Activated T-cell treated with anti-CD3 and anti-CD28 coated beads, Interleukin-2, amount 50 U/mL, for 4 hours (primary cell): ENCODE data around the gene YARS2. TPM values are rescaled to one million over a fixed set of nuclear protein-coding genes. Genes with fewer than 3 reads are reported as not detected.

ENCODE experiments used
- ATAC-seq, 2 donors: fragments of 200-7000 bp; cut with Tn5 transposase; one replicate each; pipeline ENCODE4 v1.10.0; 2021
- DNase-seq: peaks from one replicate; pipeline ENCODE4 v3.0.0-alpha.2; 2020
- H3K27me3 Mint-ChIP-seq: one replicate; pipeline ENCODE4 v1.8.0; 2021; ENCODE audit warnings: low read depth, mixed read lengths
- H3K36me3 Mint-ChIP-seq: one replicate; pipeline ENCODE4 v1.8.0; 2022; ENCODE audit warnings: mixed read lengths; ENCODE audit not compliant: insufficient read depth
- H3K4me1 Mint-ChIP-seq: one replicate; pipeline ENCODE4 v1.8.0; 2021; ENCODE audit warnings: low read depth, mixed read lengths
- H3K4me3 Mint-ChIP-seq: one replicate; pipeline ENCODE4 v1.8.0; 2021; ENCODE audit warnings: mild to moderate bottlenecking, moderate library complexity, mixed read lengths
- H3K9me3 Mint-ChIP-seq: one replicate; pipeline ENCODE4 v1.8.0; 2021; ENCODE audit warnings: mixed read lengths
- total RNA-seq, 3 donors: library from RNA; stranded (reverse); gene quantifications; one replicate each; pipeline ENCODE4 v1.2.1, GENCODE V29; 2021

The YARS2 gene
- total RNA-seq, 3 donors from 2014 or later: 27.5 to 33.6 (median 30.2) TPM

GRCh38 chr12:32768518-32768917 lies 12.8 kb upstream of the YARS2 start:
- no peaks in the 10 kb centered on the region for H3K36me3 Mint-ChIP-seq
- H3K4me1 Mint-ChIP-seq: no peaks in the 10 kb centered on the region
- no peak overlapping the region for H3K4me3 Mint-ChIP-seq
- H3K9me3 Mint-ChIP-seq: no peaks in the 10 kb centered on the region
- ATAC-seq (no peak), DNase-seq (no peak)
- peaks cover 26% of the 10 kb centered on the region for H3K27me3 Mint-ChIP-seq

DNA sequence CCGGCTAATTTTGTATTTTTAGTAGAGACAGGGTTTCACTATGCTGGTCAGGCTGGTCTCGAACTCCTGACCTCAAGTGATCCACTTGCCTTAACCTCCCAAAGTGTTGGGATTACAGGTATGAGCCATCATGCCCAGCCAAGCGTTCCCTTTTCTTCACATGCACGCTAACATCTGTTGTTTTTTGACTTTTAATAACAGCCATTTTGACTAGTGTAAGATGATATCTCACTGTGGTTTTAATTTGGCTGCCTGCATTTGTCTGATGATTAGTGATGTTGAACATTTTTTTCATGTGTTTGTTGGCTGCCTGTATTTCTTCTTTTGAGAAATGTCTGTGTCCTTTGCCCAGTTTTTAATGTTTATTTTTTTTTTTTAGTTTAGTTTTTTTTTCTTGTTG lies 10.2 kb upstream of the YARS2 start:
- Mint-ChIP-seq H3K9me3 (no peaks in the 10 kb centered on the region), H3K4me1 (no peaks in the 10 kb centered on the region), H3K27me3 (peaks cover 28% of the 10 kb centered on the region), H3K36me3 (no peaks in the 10 kb centered on the region), H3K4me3 (no peak overlapping the region)
- no peak for DNase-seq
- ATAC-seq: no peak

GRCh38 chr12:32761716-32762115 lies 6.0 kb upstream of the YARS2 start:
- DNase-seq: no peak

DNA sequence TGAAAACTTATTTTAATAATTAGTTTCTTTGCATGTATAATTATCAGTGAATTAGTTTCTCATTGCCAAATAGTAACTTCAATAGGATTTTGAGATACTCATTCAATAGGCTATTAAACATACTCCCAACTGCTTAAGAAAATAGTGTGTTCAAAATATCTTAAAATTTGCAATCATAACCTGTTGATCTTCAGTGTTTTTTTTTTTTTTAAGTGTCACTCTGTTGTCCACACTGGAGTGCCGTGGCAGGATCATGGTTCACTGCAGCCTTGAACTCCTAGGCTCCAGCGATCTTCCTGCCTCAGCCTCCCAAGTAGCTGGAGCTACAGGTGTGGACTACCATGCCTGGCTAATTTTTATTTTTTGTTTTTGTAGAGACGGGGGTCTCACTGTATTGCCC lies 1.5 kb upstream of the YARS2 start:
- Mint-ChIP-seq H3K4me1 (peaks cover 16% of the 10 kb centered on the region), H3K36me3 (peaks cover 12% of the 10 kb centered on the region), H3K4me3 (no peak overlapping the region), H3K27me3 (peaks cover 2% of the 10 kb centered on the region), H3K9me3 (no peaks in the 10 kb centered on the region)
- no peak for ATAC-seq
- no peak for DNase-seq

More at GRCh38 chr12:32761716-32762115, 6.0 kb upstream of the YARS2 start:
- H3K4me1 Mint-ChIP-seq: no peaks in the 10 kb centered on the region
- ATAC-seq: no peak
- no peak overlapping the region for H3K4me3 Mint-ChIP-seq
- H3K27me3 Mint-ChIP-seq: peaks cover 11% of the 10 kb centered on the region
- H3K36me3 Mint-ChIP-seq: no peaks in the 10 kb centered on the region
- H3K9me3 Mint-ChIP-seq: no peaks in the 10 kb centered on the region

GRCh38 chr12:32756476-32757066 lies 874 bp upstream of the YARS2 start:
- H3K4me3 Mint-ChIP-seq: peak overlapping the region; percentile 94
- peaks cover 16% of the 10 kb centered on the region for H3K4me1 Mint-ChIP-seq
- H3K9me3 Mint-ChIP-seq: no peaks in the 10 kb centered on the region
- no peak for ATAC-seq
- H3K36me3 Mint-ChIP-seq: peaks cover 16% of the 10 kb centered on the region
- H3K27me3 Mint-ChIP-seq: no peaks in the 10 kb centered on the region
- DNase-seq: no peak

DNA sequence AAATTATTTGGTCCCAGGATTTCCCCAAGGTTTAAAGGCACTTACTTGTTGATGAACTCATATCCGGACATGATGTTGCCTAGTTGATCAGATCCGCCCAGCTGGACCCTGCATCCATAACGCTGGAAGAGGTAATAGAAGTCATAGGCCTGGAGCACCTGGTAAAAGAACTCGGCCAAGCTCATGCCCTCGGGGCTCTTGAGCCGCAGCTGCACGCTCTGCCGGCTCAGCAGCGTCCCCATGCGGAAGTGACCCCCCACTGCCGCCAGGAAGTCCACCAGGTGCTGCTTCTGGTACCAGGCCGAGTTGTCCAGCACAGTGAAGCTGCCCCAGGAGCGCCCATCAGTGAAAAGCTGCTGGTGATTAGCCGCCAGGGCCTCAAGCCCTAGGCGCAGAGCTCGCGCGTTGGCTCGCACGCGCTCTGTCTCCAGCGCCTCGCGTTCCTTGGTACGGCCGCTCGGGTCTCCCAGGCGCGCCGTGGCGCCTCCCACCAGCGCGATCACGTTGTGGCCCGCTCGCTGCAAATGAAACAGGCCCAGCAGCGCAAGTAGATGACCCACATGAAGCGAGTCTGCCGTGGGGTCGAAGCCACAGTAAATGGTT lies 545 bp downstream of the YARS2 start:
- DNase-seq (peak; percentile 50), ATAC-seq (peak; percentile 70 to 74)
- Mint-ChIP-seq H3K9me3 (no peaks in the 10 kb centered on the region), H3K36me3 (peaks cover 21% of the 10 kb centered on the region), H3K4me3 (peak overlapping the region; percentile 94), H3K4me1 (peaks cover 16% of the 10 kb centered on the region), H3K27me3 (no peaks in the 10 kb centered on the region)

- Mint-ChIP-seq H3K36me3 (peaks cover 25% of the 10 kb centered on the region), H3K4me1 (peaks cover 16% of the 10 kb centered on the region)
- DNase-seq: no peak
Measured at GRCh38 chr12:32754111-32754510, 1.6 kb downstream of the YARS2 start.

GRCh38 chr12:32753605-32754004 lies 2.1 kb downstream of the YARS2 start:
- peaks cover 25% of the 10 kb centered on the region for H3K36me3 Mint-ChIP-seq
- no peaks in the 10 kb centered on the region for H3K27me3 Mint-ChIP-seq
- H3K4me3 Mint-ChIP-seq: peak overlapping the region; percentile 94
- peaks cover 16% of the 10 kb centered on the region for H3K4me1 Mint-ChIP-seq
- no peak for DNase-seq
- no peaks in the 10 kb centered on the region for H3K9me3 Mint-ChIP-seq
- no peak for ATAC-seq

More at GRCh38 chr12:32754111-32754510, 1.6 kb downstream of the YARS2 start:
- Mint-ChIP-seq H3K9me3 (no peaks in the 10 kb centered on the region), H3K27me3 (no peaks in the 10 kb centered on the region), H3K4me3 (peak overlapping the region; percentile 94)
- no peak for ATAC-seq

- Mint-ChIP-seq H3K4me1 (peaks cover 6% of the 10 kb centered on the region), H3K4me3 (no peak overlapping the region), H3K9me3 (no peaks in the 10 kb centered on the region), H3K27me3 (no peaks in the 10 kb centered on the region), H3K36me3 (peaks cover 37% of the 10 kb centered on the region)
- ATAC-seq (no peak), DNase-seq (no peak)
Measured at GRCh38 chr12:32743264-32743663, 12.4 kb downstream of the YARS2 start.

DNA sequence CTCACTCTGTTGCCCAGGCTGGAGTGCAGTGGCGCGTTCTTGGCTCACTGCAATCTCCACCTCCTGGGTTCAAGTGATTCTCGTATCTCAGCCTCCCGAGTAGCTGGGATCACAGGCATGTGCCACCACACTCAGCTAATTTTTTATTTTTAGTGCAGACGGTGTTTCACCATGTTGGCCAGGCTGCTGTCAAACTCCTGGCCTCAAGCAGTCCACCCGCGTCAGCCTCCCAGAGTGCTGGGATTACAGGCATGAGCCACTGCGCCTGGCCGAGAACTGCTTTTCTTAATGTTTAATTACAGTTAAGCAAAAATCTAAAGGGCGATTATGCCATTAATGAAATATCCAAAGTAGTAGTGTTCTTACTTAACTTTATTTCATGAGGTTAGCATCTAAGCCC lies 13.6 kb downstream of the YARS2 start:
- Mint-ChIP-seq H3K36me3 (peaks cover 33% of the 10 kb centered on the region), H3K4me1 (peaks cover 7% of the 10 kb centered on the region), H3K4me3 (no peak overlapping the region), H3K9me3 (no peaks in the 10 kb centered on the region), H3K27me3 (no peaks in the 10 kb centered on the region)
- DNase-seq (no peak), ATAC-seq (no peak)

DNA sequence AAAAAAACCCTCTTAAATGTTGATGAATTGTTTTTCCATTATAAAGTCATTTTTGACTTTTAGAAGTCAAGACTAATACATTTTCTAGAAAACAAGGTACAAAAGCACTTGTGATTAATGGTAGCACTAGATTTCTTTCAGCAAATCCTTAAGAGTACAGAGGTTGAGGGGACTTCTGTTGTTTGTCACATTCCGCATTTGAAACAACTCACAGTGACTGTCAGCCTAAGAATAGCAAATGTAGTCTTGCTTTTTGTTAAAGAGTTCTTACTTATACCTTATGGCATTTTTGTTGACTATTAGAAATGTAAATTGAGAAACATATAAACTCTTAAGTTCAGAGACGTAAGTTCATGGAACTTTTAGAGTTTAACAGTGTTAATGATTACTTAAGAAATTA lies 16.4 kb downstream of the YARS2 start:
- H3K9me3 Mint-ChIP-seq: no peaks in the 10 kb centered on the region
- H3K36me3 Mint-ChIP-seq: peaks cover 37% of the 10 kb centered on the region
- no peak overlapping the region for H3K4me3 Mint-ChIP-seq
- no peak for DNase-seq
- H3K4me1 Mint-ChIP-seq: peaks cover 6% of the 10 kb centered on the region
- H3K27me3 Mint-ChIP-seq: no peaks in the 10 kb centered on the region
- ATAC-seq: no peak

DNA sequence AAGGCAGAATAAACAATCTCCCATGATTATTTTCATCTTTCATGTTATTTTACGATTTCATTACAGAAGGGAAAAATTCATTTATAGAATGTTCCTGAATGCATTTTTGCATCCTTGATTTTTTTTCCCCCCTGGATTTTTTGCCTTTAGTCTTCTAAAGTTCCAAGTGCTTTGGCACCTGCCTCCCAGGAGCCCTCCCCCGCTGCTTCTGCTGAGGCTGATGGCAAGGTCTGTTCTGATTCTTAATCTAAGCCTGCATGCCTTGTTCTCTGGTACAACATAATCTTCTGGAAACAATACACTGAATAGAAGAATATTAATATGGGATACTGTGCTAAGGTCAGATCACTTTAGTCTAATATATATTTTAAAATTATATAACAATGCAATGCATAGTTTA lies 18.0 kb downstream of the YARS2 start:
- Mint-ChIP-seq H3K4me3 (no peak overlapping the region), H3K9me3 (no peaks in the 10 kb centered on the region), H3K4me1 (peaks cover 1% of the 10 kb centered on the region), H3K36me3 (peaks cover 28% of the 10 kb centered on the region), H3K27me3 (no peaks in the 10 kb centered on the region)
- no peak for ATAC-seq
- no peak for DNase-seq

GRCh38 chr12:32736445-32736844 lies 19.3 kb downstream of the YARS2 start:
- Mint-ChIP-seq H3K36me3 (peaks cover 23% of the 10 kb centered on the region), H3K4me3 (no peak overlapping the region)

DNA sequence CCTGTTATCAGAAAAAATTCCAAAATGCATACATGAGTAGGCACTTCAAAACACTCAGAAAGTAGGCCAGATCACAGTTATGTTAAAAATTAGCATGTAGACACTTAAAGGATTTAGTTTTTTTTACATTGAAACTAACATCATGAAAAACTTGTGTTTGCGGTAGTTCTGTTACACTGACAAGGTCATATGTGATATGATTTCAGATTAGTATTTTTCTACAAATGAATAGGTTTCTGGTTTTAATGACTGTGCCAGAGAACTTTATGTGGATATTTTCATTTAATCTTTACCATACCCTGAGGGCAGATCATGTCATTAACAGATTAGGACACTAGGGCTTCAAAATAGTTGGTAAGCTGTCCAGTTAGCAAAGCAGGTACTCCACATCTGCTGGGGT lies 20.7 kb downstream of the YARS2 start:
- no peaks in the 10 kb centered on the region for H3K9me3 Mint-ChIP-seq
- H3K4me1 Mint-ChIP-seq: peaks cover 1% of the 10 kb centered on the region
- no peak for DNase-seq
- no peaks in the 10 kb centered on the region for H3K27me3 Mint-ChIP-seq
- no peak for ATAC-seq
- no peak overlapping the region for H3K4me3 Mint-ChIP-seq
- H3K36me3 Mint-ChIP-seq: peaks cover 22% of the 10 kb centered on the region

More at GRCh38 chr12:32736445-32736844, 19.3 kb downstream of the YARS2 start:
- Mint-ChIP-seq H3K27me3 (no peaks in the 10 kb centered on the region), H3K9me3 (no peaks in the 10 kb centered on the region), H3K4me1 (peaks cover 1% of the 10 kb centered on the region)
- ATAC-seq (no peak), DNase-seq (no peak)

- H3K4me1 Mint-ChIP-seq: no peaks in the 10 kb centered on the region
- ATAC-seq (no peak), DNase-seq (no peak)
- no peak overlapping the region for H3K4me3 Mint-ChIP-seq
- peaks cover 26% of the 10 kb centered on the region for H3K36me3 Mint-ChIP-seq
- H3K27me3 Mint-ChIP-seq: no peaks in the 10 kb centered on the region
- H3K9me3 Mint-ChIP-seq: no peaks in the 10 kb centered on the region
Measured at GRCh38 chr12:32727237-32727636, 28.5 kb downstream of the YARS2 start.
